CD8-positive, alpha-beta memory T cell (primary cell): ENCODE results near the gene SMYD3. TPM values are rescaled to one million over a fixed set of nuclear protein-coding genes. Genes with fewer than 3 reads are reported as not detected.
A peak's percentile ranks its signal among the peaks of the same experiment; 100 is the strongest.
"Not testable (repeated sequence)": the region's sequence is repeated elsewhere in the genome, so short reads cannot be mapped to it uniquely, and the experiment has no call there.

Experiments used
- CTCF ChIA-PET: fragments of 350-600 bp; sonication (Branson Sonifier 250); formaldehyde crosslinking; loops from one replicate; lab custom pipeline; 2021; ENCODE audit warnings: antibody characterized with exemption; lab: Charles Lee
- POLR2A ChIA-PET: fragments of 350-600 bp; sonication (Branson Sonifier 250); formaldehyde crosslinking; loops from one replicate; lab custom pipeline; 2021; ENCODE audit warnings: antibody characterized with exemption; lab: Charles Lee
- DNase-seq, 5 donors: peaks; one replicate each; pipeline versions ENCODE4 v3.0.0 to v3.0.0-alpha.2; 2020 to 2022; ENCODE audit warnings: mixed read lengths in 1 of 5
- H3K27ac ChIP-seq: one replicate; pipeline ENCODE4 v1.7.0; 2013; ENCODE audit warnings: low read depth, mild to moderate bottlenecking, low read length, moderate library complexity
- H3K27me3 ChIP-seq: 2 replicates; pipeline ENCODE4 v1.7.0; 2013; ENCODE audit warnings: low read length, mild to moderate bottlenecking; ENCODE audit not compliant: insufficient read depth, poor library complexity, severe bottlenecking
- H3K36me3 ChIP-seq: 2 replicates; pipeline ENCODE4 v1.7.0; 2013; ENCODE audit warnings: mild to moderate bottlenecking, low read length, moderate library complexity; ENCODE audit not compliant: insufficient read depth
- H3K4me1 ChIP-seq: 2 replicates; pipeline ENCODE4 v1.7.0; 2013; ENCODE audit warnings: mild to moderate bottlenecking, low read length, moderate library complexity; ENCODE audit not compliant: insufficient read depth
- H3K4me3 ChIP-seq: 2 replicates; pipeline ENCODE4 v1.7.0; 2013; ENCODE audit warnings: mild to moderate bottlenecking, low read length
- H3K9me3 ChIP-seq: 2 replicates; pipeline ENCODE4 v1.7.0; 2013; ENCODE audit warnings: mild to moderate bottlenecking, low read length
- H3K27ac Mint-ChIP-seq, 8 donors: one replicate each; pipeline ENCODE4 v1.8.0; 2020 to 2021; ENCODE audit warnings: mixed read lengths in 8 of 8, mild to moderate bottlenecking in 6 of 8, inconsistent platforms in 3 of 8, moderate library complexity in 3 of 8
- H3K27me3 Mint-ChIP-seq, 2 donors: one replicate each; pipeline ENCODE4 v1.8.0; 2020 to 2021; ENCODE audit warnings: mixed read lengths in 2 of 2, mild to moderate bottlenecking in 1 of 2, moderate library complexity in 1 of 2
- H3K36me3 Mint-ChIP-seq, 3 donors: one replicate each; pipeline ENCODE4 v1.8.0; 2020 to 2021; ENCODE audit warnings: mixed read lengths in 3 of 3, inconsistent platforms in 1 of 3, mild to moderate bottlenecking in 1 of 3
- H3K4me1 Mint-ChIP-seq, 3 donors: one replicate each; pipeline ENCODE4 v1.8.0; 2020 to 2021; ENCODE audit warnings: mixed read lengths in 3 of 3, inconsistent platforms in 1 of 3, mild to moderate bottlenecking in 1 of 3
- H3K4me3 Mint-ChIP-seq, 7 donors: one replicate each; pipeline ENCODE4 v1.8.0; 2020 to 2021; ENCODE audit warnings: mixed read lengths in 7 of 7, mild to moderate bottlenecking in 6 of 7, moderate library complexity in 4 of 7, inconsistent platforms in 2 of 7
- H3K9me3 Mint-ChIP-seq, 5 donors: one replicate each; pipeline ENCODE4 v1.8.0; 2020 to 2022; ENCODE audit warnings: mixed read lengths in 5 of 5, mild to moderate bottlenecking in 3 of 5, moderate library complexity in 2 of 5, inconsistent platforms in 1 of 5
- polyA plus RNA-seq: library from polyadenylated mRNA; unstranded; fragments of 300-500 nt; fragmentation: Illumina TruSeq; gene quantifications from one replicate; pipeline ENCODE4 v1.2.3, GENCODE V29; 2021
- total RNA-seq, 2 experiments: library from RNA; stranded (reverse); gene quantifications; one replicate each; pipeline ENCODE4 v1.2.3, GENCODE V29; 2021

The SMYD3 gene
- total and polyA plus RNA-seq, 3 experiments from 2014 or later, result 12.4 to 31.7 (median 14.5) TPM

- Mint-ChIP-seq H3K4me3 (no peak overlapping the region), H3K36me3 (peaks cover 0 to 9% (median 0%) of the 10 kb centered on the region in 3 donors), H3K27me3 (peaks cover 0 to 1% of the 10 kb centered on the region in 2 donors), H3K27ac (no peak overlapping the region), H3K9me3 (peaks cover 0 to 13% (median 0%) of the 10 kb centered on the region in 5 donors), H3K4me1 (no peaks in the 10 kb centered on the region)
- POLR2A ChIA-PET, result no interaction called here
- CTCF ChIA-PET, result no interaction called here
- H3K9me3 ChIP-seq, result no peaks in the 10 kb centered on the region
- no peak for DNase-seq
- H3K27me3 ChIP-seq, result no peaks in the 10 kb centered on the region
- H3K36me3 ChIP-seq, result no peaks in the 10 kb centered on the region
- H3K4me3 ChIP-seq, result no peak overlapping the region
- no peaks in the 10 kb centered on the region for H3K4me1 ChIP-seq
- H3K27ac ChIP-seq, result no peak overlapping the region
Observed at GRCh38 chr1:246034630-246035029, 472.4 kb downstream of the SMYD3 start.

- H3K27me3 Mint-ChIP-seq, result peaks cover 0 to 1% of the 10 kb centered on the region in 2 donors
- CTCF ChIA-PET, result no interaction called here
- no peak overlapping the region for H3K4me3 Mint-ChIP-seq
Observed at GRCh38 chr1:246032984-246033383, 474.1 kb downstream of the SMYD3 start.

DNA sequence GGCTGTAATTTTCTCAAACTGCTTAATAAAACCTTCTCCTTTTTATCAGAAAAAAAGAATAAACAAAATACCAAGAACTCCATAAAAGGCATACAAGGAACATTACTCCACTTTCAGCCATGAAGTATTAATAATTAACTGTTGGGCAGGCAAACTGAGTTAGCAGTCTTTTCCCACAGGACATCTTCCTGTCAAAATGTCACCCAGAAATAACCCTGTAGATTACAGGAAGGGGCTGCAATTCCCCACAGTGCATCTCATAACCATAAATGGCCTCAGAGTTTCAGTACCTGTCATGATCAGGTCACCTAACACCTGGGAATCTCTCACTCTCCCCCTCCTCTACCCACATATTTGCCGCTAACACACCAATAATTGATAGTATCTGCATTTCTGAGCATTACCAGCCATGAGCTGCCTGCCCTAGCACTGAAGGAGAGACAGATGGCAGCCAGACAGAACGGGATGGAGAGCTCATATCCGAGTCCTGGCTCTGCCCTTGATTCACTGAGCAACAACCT is 475.0 kb downstream of the SMYD3 start:
- no peaks in the 10 kb centered on the region for H3K27me3 ChIP-seq
- Mint-ChIP-seq H3K27ac (no peak overlapping the region), H3K36me3 (peaks cover 0 to 14% (median 0%) of the 10 kb centered on the region in 3 donors), H3K27me3 (peaks cover 0 to 1% of the 10 kb centered on the region in 2 donors), H3K4me3 (no peak overlapping the region), H3K4me1 (no peaks in the 10 kb centered on the region), H3K9me3 (peaks cover 0 to 15% (median 4%) of the 10 kb centered on the region in 5 donors)
- ChIA-PET CTCF (no interaction called here), POLR2A (no interaction called here)
- H3K27ac ChIP-seq, result no peak overlapping the region
- no peaks in the 10 kb centered on the region for H3K36me3 ChIP-seq
- no peaks in the 10 kb centered on the region for H3K9me3 ChIP-seq
- no peak for DNase-seq
- no peak overlapping the region for H3K4me3 ChIP-seq
- no peaks in the 10 kb centered on the region for H3K4me1 ChIP-seq

More at GRCh38 chr1:246032984-246033383, 474.1 kb downstream of the SMYD3 start:
- POLR2A ChIA-PET, result no interaction called here
- Mint-ChIP-seq H3K36me3 (peaks cover 0 to 14% (median 0%) of the 10 kb centered on the region in 3 donors), H3K27ac (no peak overlapping the region), H3K9me3 (peaks cover 0 to 15% (median 4%) of the 10 kb centered on the region in 5 donors), H3K4me1 (no peaks in the 10 kb centered on the region)
- H3K27me3 ChIP-seq, result no peaks in the 10 kb centered on the region
- no peak for DNase-seq
- H3K36me3 ChIP-seq, result no peaks in the 10 kb centered on the region
- no peaks in the 10 kb centered on the region for H3K4me1 ChIP-seq
- H3K9me3 ChIP-seq, result no peaks in the 10 kb centered on the region
- no peak overlapping the region for H3K4me3 ChIP-seq
- H3K27ac ChIP-seq, result no peak overlapping the region

DNA sequence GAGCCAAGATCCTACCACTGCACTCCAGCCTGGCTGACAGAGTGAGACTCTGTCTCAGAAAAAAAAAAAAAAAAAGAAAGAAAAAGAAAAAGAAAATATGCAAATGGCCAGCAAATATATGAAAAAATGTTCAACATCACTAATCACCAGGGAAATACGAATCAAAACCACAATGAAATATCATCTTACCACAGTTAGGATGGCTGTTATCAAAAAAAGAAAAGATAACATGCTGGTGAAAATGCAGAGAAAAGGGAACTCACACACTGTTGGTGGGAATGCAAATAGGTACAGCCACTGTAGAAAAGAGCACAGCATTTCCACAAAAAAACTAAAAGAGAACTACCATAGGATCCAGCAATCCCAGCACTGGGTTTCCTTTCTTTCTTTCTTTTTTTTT is 477.5 kb downstream of the SMYD3 start:
- Mint-ChIP-seq H3K4me1 (no peaks in the 10 kb centered on the region), H3K27ac (no peak overlapping the region), H3K36me3 (peaks cover 0 to 14% (median 0%) of the 10 kb centered on the region in 3 donors), H3K9me3 (peaks cover 0 to 15% (median 4%) of the 10 kb centered on the region in 5 donors), H3K4me3 (no peak overlapping the region), H3K27me3 (peaks cover 0 to 1% of the 10 kb centered on the region in 2 donors)
- ChIA-PET POLR2A (no interaction called here), CTCF (no interaction called here)
- Histone ChIP-seq H3K36me3 (no peaks in the 10 kb centered on the region), H3K4me3 (no peak overlapping the region), H3K9me3 (no peaks in the 10 kb centered on the region), H3K27me3 (no peaks in the 10 kb centered on the region), H3K27ac (no peak overlapping the region), H3K4me1 (no peaks in the 10 kb centered on the region)
- DNase-seq, result no peak

- H3K27me3 Mint-ChIP-seq, H3K27ac Mint-ChIP-seq, H3K36me3 ChIP-seq, POLR2A ChIA-PET, DNase-seq, H3K9me3 Mint-ChIP-seq, H3K4me1 ChIP-seq, H3K27ac ChIP-seq, H3K4me3 ChIP-seq, H3K9me3 ChIP-seq, H3K27me3 ChIP-seq, CTCF ChIA-PET, H3K4me3 Mint-ChIP-seq: not testable (repeated sequence)
- Mint-ChIP-seq H3K36me3 (peaks cover 0 to 10% (median 0%) of the 10 kb centered on the region in 3 donors), H3K4me1 (peaks cover 6 to 31% (median 27%) of the 10 kb centered on the region in 3 donors)
Observed at GRCh38 chr1:246024118-246024517, 483.0 kb downstream of the SMYD3 start.

GRCh38 chr1:246020211-246020954 is 486.7 kb downstream of the SMYD3 start:
- POLR2A ChIA-PET, result no interaction called here
- CTCF ChIA-PET, result no interaction called here

GRCh38 chr1:246018146-246018545 is 488.9 kb downstream of the SMYD3 start:
- peaks cover 0 to 22% (median 22%) of the 10 kb centered on the region in 3 donors for H3K4me1 Mint-ChIP-seq
- CTCF ChIA-PET, result no interaction called here
- POLR2A ChIA-PET, result no interaction called here

More at GRCh38 chr1:246020211-246020954, 486.7 kb downstream of the SMYD3 start:
- Histone ChIP-seq H3K4me1 (no peaks in the 10 kb centered on the region), H3K27ac (no peak overlapping the region), H3K36me3 (no peaks in the 10 kb centered on the region), H3K9me3 (no peaks in the 10 kb centered on the region), H3K27me3 (no peaks in the 10 kb centered on the region), H3K4me3 (no peak overlapping the region)
- Mint-ChIP-seq H3K27me3 (no peaks in the 10 kb centered on the region), H3K4me1 (peaks cover 6 to 31% (median 27%) of the 10 kb centered on the region in 3 donors), H3K9me3 (no peaks in the 10 kb centered on the region), H3K27ac (peak overlapping the region in 1 of 8 donors; percentile 61), H3K4me3 (no peak overlapping the region), H3K36me3 (peaks cover 0 to 9% (median 0%) of the 10 kb centered on the region in 3 donors)
- DNase-seq, result no peak

DNA sequence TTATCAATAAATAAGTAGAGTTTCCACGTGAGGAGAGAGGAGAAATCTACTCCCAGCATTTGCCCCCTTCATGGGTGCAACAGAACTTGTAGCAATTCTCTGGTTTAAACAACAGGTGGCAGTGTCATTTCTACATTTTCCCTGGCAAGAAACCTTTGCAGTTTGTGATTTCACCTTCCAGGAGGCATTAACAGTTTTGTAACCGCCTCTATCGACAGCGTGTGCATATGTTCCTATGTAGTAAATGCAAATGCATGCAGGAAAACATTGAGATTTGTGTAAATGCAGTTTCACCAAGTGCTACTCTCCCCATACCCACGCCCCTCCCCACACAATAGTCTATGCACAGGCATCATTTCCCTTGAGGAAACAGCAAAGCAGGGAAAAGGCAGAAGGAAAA is 494.7 kb downstream of the SMYD3 start:
- H3K27me3 Mint-ChIP-seq, result no peaks in the 10 kb centered on the region
- H3K4me1 Mint-ChIP-seq, result no peaks in the 10 kb centered on the region
- Histone ChIP-seq H3K9me3 (no peaks in the 10 kb centered on the region), H3K27ac (no peak overlapping the region), H3K4me1 (no peaks in the 10 kb centered on the region), H3K27me3 (no peaks in the 10 kb centered on the region), H3K4me3 (no peak overlapping the region), H3K36me3 (no peaks in the 10 kb centered on the region)
- DNase-seq, result peak in 1 of 5 donors; percentile 3
- CTCF ChIA-PET, result no interaction called here
- POLR2A ChIA-PET, result no interaction called here
- peaks cover 0 to 2% (median 1%) of the 10 kb centered on the region in 3 donors for H3K36me3 Mint-ChIP-seq
- no peaks in the 10 kb centered on the region for H3K9me3 Mint-ChIP-seq
- H3K27ac Mint-ChIP-seq, result peak overlapping the region in 1 of 8 donors; percentile 6
- no peak overlapping the region for H3K4me3 Mint-ChIP-seq

More at GRCh38 chr1:246018146-246018545, 488.9 kb downstream of the SMYD3 start:
- Histone ChIP-seq H3K4me1 (no peaks in the 10 kb centered on the region), H3K27me3 (no peaks in the 10 kb centered on the region), H3K4me3 (no peak overlapping the region), H3K27ac (no peak overlapping the region), H3K9me3 (no peaks in the 10 kb centered on the region), H3K36me3 (no peaks in the 10 kb centered on the region)
- H3K9me3 Mint-ChIP-seq, result no peaks in the 10 kb centered on the region
- no peak overlapping the region for H3K27ac Mint-ChIP-seq
- no peaks in the 10 kb centered on the region for H3K27me3 Mint-ChIP-seq
- peaks cover 1 to 9% (median 2%) of the 10 kb centered on the region in 3 donors for H3K36me3 Mint-ChIP-seq
- no peak for DNase-seq
- H3K4me3 Mint-ChIP-seq, result no peak overlapping the region
